ENCODE results near the gene RGL1.

DNA sequence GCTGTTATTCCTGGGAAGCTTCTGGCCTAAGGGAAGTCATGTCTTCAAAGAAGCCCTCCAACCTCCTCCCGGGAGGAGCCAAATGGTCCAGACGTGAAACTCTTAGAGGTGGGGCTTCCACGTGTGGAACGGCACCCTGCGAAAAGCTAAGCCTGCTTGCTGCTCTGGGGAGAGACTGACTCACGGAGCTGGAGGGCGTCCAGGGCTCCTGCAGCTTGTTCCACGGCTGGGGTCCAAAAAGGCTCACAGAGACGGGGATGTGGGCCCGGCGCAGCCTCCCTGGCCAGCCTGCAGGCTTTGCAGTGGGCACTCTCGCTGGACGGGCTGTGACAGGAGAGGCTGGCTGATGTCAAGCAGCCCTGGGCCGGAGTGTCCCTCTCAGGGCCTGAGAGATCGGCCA is 127.5 kb downstream of the RGL1 start:
- TF ChIP-seq POLR2A (IDR thresholded peaks at IDR 0.05; ENCODE audit: low read length) (no peak), GATA1 (IDR thresholded peaks at IDR 0.05; ENCODE audit: low read depth, low read length) (no peak)

Measured in erythroblast (primary cell).